K562 (cell line): ENCODE measurements around the gene ZNF541. TPM values are rescaled to one million over a fixed set of nuclear protein-coding genes. Genes with fewer than 3 reads are reported as not detected.

Source experiments
- FOSL1 ChIP-seq: fragments of 200-800 bp; sonication (Bioruptor generic); conservative IDR thresholded peaks from 2 replicates; pipeline ENCODE4 v1.6.1; 2016; ENCODE audit warnings: missing genetic modification characterization, missing compliant biosample characterization
- MTA2 ChIP-seq: fragments of 450-650 bp; IDR thresholded peaks from 2 replicates; pipeline ENCODE4 v1.6.1; 2016; ENCODE audit warnings: low read depth
- POLR2AphosphoS5 ChIP-seq: IDR thresholded peaks from 2 replicates; pipeline ENCODE4 v1.6.1; 2011; ENCODE audit warnings: mild to moderate bottlenecking, low read depth, low read length, moderate library complexity; ENCODE audit not compliant: control insufficient read depth, insufficient read depth
- SMARCE1 ChIP-seq: fragments of 450-650 bp; IDR thresholded peaks from 2 replicates; pipeline ENCODE4 v1.7.1; 2016; ENCODE audit warnings: mild to moderate bottlenecking
- ZBTB7A ChIP-seq: IDR thresholded peaks from 2 replicates; pipeline ENCODE4 v1.6.1; 2011; ENCODE audit warnings: low read depth, mild to moderate bottlenecking, low read length, moderate library complexity, borderline replicate concordance; ENCODE audit not compliant: control insufficient read depth
- ZNF740 ChIP-seq, 3 experiments: fragments of 200-800 bp in 1 of 3; sonication (Bioruptor generic) in 1 of 3; sonication (generic) in 1 of 3; formaldehyde crosslinking in 1 of 3; IDR thresholded peaks; 2 replicates each; pipeline versions ENCODE4 v1.6.1 to v1.8.0; 2016 to 2022; ENCODE audit warnings: mild to moderate bottlenecking in 2 of 3, missing compliant biosample characterization in 2 of 3, missing genetic modification characterization in 2 of 3, missing genetic modification reagents in 1 of 3
- polyA plus RNA-seq, 8 experiments: library from polyadenylated mRNA; depleted of rRNA in 4 of 8; stranded (reverse) in 5 of 8; unstranded in 3 of 8; fragments of >200 nt; fragmentation: Nextera tagmentation in 2 of 8; fragmentation: Illumina TruSeq in 1 of 8; extraction: Ambion mirVana in 2 of 8; extraction: Trizol in 1 of 8; gene quantifications; 2 replicates each; pipeline versions ENCODE4 v1.2.1 to v1.2.3, GENCODE V29; 2011 to 2014; ENCODE audit warnings: inconsistent platforms in 1 of 8, missing spikeins in 1 of 8
- total RNA-seq, 7 experiments: library from RNA; depleted of rRNA in 6 of 7; stranded (reverse); fragments of >200 nt in 6 of 7; fragmentation: Illumina TruSeq in 2 of 7; extraction: Trizol in 2 of 7; gene quantifications; 2 replicates each; pipeline versions ENCODE4 v1.2.1 to v1.2.3, GENCODE V29; 2011 to 2021; ENCODE audit warnings: low replicate concordance in 1 of 7

ZNF541 gene
- total and polyA plus RNA-seq, 9 of the 15 experiments (the other 6 are each of a cell fraction or from before 2014, with no cell fraction given) = 0.04 to 0.11 (median 0.05) TPM; not detected in 1

- TF ChIP-seq ZNF740 (CRISPR knock-in tag; IDR thresholded peaks at IDR 0.05) (no peak; the same call in 1 of the 2 replicates), ZNF740 (tag; IDR thresholded peaks at IDR 0.05) (peak in 1 of 2 experiments; percentile 63; a peak in 1 of 4 replicates), ZBTB7A (peak; percentile 75), SMARCE1 (0 out of 2 replicates have a peak, but pooled peaks have one; percentile 24), POLR2AphosphoS5 (0 out of 2 replicates have a peak, but pooled peaks have one; percentile 24), MTA2 (no peak), FOSL1 (tag) (peak; percentile 22; the same call in 1 of the 2 replicates)
Measured at GRCh38 chr19:47608969-47609905, 36.3 kb upstream of the ZNF541 start, which contains the start of gene BICRA (continued).
